Ovary (tissue), 3 donors: ENCODE data around the gene GOT1.

Source experiments
- POLR2A ChIP-seq: fragments of 450-650 bp; IDR thresholded peaks from one replicate; pipeline ENCODE4 v1.6.1; 2017; ENCODE audit warnings: antibody characterized with exemption, mild to moderate bottlenecking, moderate library complexity
- TF ChIP-seq, protein P1 (sequence below), 3 donors: fragments of 450-650 bp in 2 of 3; fragments of 200-600 bp in 1 of 3; IDR thresholded peaks; one replicate each; pipeline versions ENCODE4 v1.5.1 to v1.8.0; 2016 to 2022; ENCODE audit warnings: antibody characterized with exemption in 3 of 3, mild to moderate bottlenecking in 1 of 3
- donor health status: DM: no; HTN: no; CAD: no.

- TF ChIP-seq POLR2A: no peak
- TF ChIP-seq, protein P1, sequence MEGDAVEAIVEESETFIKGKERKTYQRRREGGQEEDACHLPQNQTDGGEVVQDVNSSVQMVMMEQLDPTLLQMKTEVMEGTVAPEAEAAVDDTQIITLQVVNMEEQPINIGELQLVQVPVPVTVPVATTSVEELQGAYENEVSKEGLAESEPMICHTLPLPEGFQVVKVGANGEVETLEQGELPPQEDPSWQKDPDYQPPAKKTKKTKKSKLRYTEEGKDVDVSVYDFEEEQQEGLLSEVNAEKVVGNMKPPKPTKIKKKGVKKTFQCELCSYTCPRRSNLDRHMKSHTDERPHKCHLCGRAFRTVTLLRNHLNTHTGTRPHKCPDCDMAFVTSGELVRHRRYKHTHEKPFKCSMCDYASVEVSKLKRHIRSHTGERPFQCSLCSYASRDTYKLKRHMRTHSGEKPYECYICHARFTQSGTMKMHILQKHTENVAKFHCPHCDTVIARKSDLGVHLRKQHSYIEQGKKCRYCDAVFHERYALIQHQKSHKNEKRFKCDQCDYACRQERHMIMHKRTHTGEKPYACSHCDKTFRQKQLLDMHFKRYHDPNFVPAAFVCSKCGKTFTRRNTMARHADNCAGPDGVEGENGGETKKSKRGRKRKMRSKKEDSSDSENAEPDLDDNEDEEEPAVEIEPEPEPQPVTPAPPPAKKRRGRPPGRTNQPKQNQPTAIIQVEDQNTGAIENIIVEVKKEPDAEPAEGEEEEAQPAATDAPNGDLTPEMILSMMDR (IDR thresholded peaks at IDR 0.05): no peak
These were observed 18.6 kb upstream of the GOT1 start for GRCh38 chr10:99449023-99449422.
